A549 treated with GW870086 at 1 μM for 4 hours (cell line): ENCODE measurements around the gene ZBED1. TPM values are rescaled to one million over a fixed set of nuclear protein-coding genes. Genes with fewer than 3 reads are reported as not detected.

Source experiments
- total RNA-seq: library from RNA; stranded (reverse); fragments of 200-300 nt; extraction: Qiagen RNA extraction; gene quantifications from 5 replicates; pipeline ENCODE4 v1.2.3, GENCODE V29; 2022; ENCODE audit warnings: low read depth

The ZBED1 gene
- 27.2 to 34.6 TPM (median 31.6 TPM) in 5 replicates for total RNA-seq

DNA sequence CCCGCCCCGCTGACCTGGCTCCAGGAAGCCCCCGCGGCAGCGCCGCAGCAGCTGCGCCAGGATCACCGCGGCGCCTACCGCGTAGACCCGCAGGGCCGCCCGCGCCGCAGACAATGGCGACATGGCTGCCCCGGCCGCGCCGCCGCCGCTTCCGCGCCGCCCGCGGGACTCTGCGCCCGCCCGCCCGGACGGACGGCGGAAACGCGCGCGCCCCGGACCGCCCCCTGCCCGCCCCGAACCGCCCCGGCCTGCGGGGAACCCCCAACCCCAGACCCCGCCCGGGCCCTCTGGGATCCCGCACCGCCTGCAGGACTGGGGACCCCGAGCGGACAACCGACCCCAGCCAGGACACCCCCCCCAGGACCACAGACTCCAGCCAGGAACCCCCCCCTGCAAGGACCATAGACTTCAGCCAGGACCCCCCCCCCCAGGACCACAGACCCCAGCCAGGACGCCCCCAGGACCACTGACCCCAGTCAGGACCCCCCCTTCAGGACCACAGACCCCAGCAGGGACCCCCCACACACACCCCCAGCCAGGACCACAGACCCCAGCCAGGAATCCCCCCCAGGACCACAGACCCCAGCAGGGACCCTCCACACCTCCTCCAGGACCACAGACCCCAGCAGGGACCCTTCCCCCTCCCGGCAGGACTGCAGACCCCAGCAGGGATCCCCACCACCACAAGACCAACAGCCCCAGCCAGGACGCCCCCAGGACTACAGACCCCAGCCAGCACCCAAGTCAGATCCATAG lies at the start of gene ZBED1, which contains the start of gene DHRSX:
ZBED1 (minus strand) TSS at position 174 of the 756 bp plus-strand sequence. CDS start 10,257 bp downstream, outside the sequence.
DHRSX (minus strand) TSS at position 174 of the 756 bp plus-strand sequence; CDS start at position 123, 51 bp downstream.

Other genes starting within 250 kb of the ZBED1 start
- gene DHRSX, start within 50 bp of the ZBED1 start, total RNA-seq, result 40.8 to 46.7 TPM (median 43.4 TPM) in 5 replicates
- 276 to 316 TPM (median 306 TPM) in 5 replicates for gene CD99, start 190.3 kb upstream of the ZBED1 start, total RNA-seq